Measurements from ENCODE around the gene ZNF568.

DNA sequence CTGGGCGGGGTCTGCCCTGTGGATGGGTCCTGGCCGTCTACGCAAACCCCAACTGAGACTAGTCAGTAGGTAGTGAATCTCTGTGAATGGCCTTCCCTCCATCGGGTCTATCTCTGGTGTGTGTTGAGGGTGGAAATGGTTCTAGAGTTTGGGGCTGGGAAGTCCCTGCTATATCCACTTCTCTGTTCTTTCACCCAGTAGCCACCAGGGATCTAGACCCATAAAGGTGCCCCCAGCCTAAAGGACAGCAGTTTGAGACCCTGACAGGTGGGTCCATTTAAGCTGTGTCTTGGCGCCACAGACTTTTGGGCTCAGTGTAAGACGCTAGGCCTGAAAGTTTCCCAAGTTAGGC, 57.7 kb downstream of the ZNF568 start:
- no peak for TF ChIP-seq POLR2A (IDR thresholded peaks at IDR 0.05)
- TF ChIP-seq, protein P1, sequence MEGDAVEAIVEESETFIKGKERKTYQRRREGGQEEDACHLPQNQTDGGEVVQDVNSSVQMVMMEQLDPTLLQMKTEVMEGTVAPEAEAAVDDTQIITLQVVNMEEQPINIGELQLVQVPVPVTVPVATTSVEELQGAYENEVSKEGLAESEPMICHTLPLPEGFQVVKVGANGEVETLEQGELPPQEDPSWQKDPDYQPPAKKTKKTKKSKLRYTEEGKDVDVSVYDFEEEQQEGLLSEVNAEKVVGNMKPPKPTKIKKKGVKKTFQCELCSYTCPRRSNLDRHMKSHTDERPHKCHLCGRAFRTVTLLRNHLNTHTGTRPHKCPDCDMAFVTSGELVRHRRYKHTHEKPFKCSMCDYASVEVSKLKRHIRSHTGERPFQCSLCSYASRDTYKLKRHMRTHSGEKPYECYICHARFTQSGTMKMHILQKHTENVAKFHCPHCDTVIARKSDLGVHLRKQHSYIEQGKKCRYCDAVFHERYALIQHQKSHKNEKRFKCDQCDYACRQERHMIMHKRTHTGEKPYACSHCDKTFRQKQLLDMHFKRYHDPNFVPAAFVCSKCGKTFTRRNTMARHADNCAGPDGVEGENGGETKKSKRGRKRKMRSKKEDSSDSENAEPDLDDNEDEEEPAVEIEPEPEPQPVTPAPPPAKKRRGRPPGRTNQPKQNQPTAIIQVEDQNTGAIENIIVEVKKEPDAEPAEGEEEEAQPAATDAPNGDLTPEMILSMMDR (IDR thresholded peaks at IDR 0.05), result no peak
